ENCODE data around the gene ACSL1.

- TF ChIP-seq GATA3 (IDR thresholded peaks at IDR 0.05; ENCODE audit: low read depth, low read length) = no peak
- no peak for TF ChIP-seq GATA2 (IDR thresholded peaks at IDR 0.05; ENCODE audit: low read depth, low read length)
These were observed 31.8 kb upstream of the ACSL1 start for GRCh38 chr4:184857441-184858121.
